ENCODE measurements around the gene NELFA.
"Not testable (repeated sequence)": the region's sequence is repeated elsewhere in the genome, so short reads cannot be mapped to it uniquely, and the experiment has no call there.

NELFA gene

DNA sequence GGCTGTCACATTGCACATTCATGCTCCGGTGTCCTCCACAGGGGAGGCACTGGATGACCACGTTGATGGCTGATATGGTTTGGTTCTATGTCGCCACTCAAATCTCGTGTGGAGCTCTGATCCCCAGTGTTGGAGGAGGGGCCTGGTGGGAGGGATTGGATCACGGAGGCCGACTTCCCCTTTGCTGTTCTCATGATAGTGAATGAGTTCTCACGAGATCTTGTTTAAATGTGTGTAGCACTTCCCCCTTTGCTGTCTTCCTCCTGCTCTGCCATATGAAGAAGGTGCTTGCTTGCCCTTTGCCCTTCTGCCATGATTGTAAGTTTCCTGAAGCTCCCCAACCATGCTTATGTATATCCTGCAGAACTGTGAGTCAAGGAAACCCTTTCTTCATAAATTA lies 28.1 kb upstream of the NELFA start:
- H3K4me3 ChIP-seq (ENCODE audit: low read depth, low read length), result no peak overlapping the region
- TF ChIP-seq, protein P1, sequence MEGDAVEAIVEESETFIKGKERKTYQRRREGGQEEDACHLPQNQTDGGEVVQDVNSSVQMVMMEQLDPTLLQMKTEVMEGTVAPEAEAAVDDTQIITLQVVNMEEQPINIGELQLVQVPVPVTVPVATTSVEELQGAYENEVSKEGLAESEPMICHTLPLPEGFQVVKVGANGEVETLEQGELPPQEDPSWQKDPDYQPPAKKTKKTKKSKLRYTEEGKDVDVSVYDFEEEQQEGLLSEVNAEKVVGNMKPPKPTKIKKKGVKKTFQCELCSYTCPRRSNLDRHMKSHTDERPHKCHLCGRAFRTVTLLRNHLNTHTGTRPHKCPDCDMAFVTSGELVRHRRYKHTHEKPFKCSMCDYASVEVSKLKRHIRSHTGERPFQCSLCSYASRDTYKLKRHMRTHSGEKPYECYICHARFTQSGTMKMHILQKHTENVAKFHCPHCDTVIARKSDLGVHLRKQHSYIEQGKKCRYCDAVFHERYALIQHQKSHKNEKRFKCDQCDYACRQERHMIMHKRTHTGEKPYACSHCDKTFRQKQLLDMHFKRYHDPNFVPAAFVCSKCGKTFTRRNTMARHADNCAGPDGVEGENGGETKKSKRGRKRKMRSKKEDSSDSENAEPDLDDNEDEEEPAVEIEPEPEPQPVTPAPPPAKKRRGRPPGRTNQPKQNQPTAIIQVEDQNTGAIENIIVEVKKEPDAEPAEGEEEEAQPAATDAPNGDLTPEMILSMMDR (IDR thresholded peaks at IDR 0.05; ENCODE audit: low read depth, low read length, missing control alignments), result no peak
- no peak for DNase-seq (ENCODE audit: low read depth)

DNA sequence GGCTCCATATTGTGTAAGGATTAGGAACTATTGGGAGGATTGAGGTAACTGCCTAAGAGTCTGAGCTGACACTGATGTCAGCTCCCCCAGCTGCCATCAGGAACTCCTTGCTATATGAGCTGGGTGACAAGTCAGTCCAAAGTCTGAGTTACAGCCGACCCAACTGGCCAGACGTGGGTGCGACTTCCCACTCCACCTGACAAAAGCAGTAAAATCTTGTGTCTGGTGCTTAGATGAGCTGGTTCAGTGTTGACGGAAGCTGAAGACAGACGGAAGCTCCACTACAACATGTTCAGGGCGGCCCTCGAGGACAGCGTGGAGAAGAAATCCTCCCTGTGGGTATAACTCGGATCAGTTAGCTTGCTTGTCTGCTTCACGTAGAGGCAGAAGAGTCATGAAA lies 27.6 kb upstream of the NELFA start:
- H3K4me3 ChIP-seq (ENCODE audit: low read depth, low read length), result no peak overlapping the region
- TF ChIP-seq, protein P1 (IDR thresholded peaks at IDR 0.05; ENCODE audit: low read depth, low read length, missing control alignments), result no peak
- DNase-seq (ENCODE audit: low read depth), result no peak

DNA sequence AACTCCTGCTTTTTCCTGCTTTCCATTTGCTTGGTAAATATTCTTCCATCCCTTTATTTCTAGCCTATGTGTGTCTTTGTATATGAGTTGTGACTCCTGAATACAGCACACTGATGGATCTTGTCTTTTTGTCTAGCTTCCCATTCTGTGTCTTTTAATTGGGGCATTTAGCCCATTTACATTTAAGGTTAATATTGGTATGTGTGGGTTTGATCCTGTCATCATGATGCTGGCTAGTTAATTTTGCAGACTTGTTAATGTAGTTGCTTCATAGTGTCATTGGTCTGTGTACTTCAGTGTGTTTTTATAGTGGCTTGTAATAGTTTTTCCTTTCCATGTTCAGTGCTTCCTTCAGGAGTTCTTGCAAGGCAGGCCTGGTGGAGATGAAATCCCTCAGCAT lies 22.4 kb upstream of the NELFA start:
- DNase-seq (ENCODE audit: low read depth); H3K4me3 ChIP-seq (ENCODE audit: low read depth, low read length): not testable (repeated sequence)

DNA sequence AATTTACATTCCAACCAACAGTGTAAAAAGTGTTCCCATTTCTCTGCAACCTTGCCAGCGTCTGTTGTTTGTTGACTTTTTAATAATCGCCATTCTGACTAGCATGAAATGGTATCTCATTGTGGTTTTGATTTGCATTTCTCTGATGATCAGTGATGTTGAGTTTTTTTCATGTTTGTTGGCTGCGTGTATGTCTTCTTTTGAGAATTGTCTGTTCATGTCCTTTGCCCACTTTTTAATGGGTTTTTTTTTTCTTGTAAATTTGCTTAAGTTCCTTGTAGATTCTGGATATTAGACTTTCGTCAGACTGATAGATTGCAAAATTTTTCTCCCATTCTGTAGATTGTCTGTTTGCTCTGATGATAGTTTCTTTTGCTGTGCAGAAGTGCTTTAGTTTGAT lies 18.3 kb upstream of the NELFA start:
- H3K4me3 ChIP-seq (ENCODE audit: low read depth, low read length); DNase-seq (ENCODE audit: low read depth): not testable (repeated sequence)

DNA sequence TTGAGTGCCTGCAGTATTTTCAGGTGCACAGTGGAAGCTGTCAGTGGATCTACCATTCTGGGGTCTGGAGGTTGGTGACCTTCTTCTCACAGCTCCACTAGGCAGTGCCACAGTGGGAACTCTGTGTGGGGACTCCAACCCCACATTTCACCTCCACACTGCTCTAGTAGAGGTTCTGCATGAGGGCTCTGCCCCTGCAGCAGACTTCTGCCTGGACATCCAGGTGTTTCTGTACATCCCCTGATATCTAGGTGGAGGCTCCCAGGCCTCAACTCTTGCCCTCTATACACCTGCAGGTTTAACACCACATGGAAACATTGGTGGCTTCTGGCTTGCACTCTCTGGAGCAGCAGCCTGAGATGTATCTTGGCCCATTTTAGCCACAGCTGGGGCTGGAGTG lies 17.0 kb upstream of the NELFA start:
- no peak overlapping the region for H3K4me3 ChIP-seq (ENCODE audit: low read depth, low read length)
- DNase-seq (ENCODE audit: low read depth), result no peak
- TF ChIP-seq, protein P1 (IDR thresholded peaks at IDR 0.05; ENCODE audit: low read depth, low read length, missing control alignments), result no peak

DNA sequence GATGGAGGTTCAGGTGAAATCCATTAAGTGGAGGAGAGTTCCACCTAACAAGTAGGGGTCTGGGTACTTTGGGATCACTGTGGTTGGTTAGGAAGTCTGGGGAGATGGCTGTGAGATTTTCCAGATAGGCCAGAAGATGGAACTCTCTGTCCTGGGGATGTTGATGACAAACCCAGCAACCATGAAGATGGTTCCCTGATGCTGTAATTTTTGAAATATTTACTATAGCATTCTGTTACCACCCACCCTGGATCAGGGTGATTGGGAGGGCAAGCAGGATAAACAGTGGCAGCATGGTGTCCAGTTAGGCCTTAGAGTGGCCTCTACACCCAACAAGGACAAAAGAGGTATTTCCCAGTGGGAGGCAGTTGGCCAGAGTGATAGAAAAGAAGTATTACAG lies 15.9 kb upstream of the NELFA start:
- H3K4me3 ChIP-seq (ENCODE audit: low read depth, low read length), result no peak overlapping the region
- TF ChIP-seq, protein P1 (IDR thresholded peaks at IDR 0.05; ENCODE audit: low read depth, low read length, missing control alignments), result no peak
- no peak for DNase-seq (ENCODE audit: low read depth)

DNA sequence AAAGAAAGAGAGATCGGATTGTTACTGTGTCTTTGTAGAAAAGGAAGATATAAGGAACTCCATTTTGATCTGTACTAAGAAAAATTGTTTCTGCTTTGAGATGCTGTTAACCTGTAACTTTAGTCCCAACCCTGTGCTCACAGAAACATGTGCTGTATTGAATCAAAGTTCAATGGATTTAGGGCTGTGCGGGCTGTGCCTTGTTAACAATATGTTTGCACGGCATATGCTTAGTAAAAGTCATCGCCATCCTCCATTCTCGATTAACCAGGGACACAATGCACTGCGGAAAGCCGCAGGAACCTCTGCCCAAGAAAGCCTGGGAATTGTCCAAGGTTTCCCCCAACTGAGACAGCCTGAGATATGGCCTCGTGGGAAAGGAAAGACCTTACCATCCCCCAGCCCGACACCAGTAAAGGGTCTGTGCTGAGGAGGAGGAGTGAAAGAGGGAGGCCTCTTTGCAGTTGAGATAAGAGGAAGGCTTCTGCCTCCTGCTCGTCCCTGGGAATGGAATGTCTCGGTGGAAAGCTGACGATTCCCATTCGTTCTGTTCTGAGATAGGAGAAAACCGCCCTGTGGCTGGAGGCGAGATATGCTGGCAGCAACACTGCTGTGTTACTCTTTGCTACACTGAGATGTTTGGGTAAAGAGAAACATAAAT lies 12.7 kb upstream of the NELFA start:
- H3K4me3 ChIP-seq (ENCODE audit: low read depth, low read length); DNase-seq (ENCODE audit: low read depth): not testable (repeated sequence)

DNA sequence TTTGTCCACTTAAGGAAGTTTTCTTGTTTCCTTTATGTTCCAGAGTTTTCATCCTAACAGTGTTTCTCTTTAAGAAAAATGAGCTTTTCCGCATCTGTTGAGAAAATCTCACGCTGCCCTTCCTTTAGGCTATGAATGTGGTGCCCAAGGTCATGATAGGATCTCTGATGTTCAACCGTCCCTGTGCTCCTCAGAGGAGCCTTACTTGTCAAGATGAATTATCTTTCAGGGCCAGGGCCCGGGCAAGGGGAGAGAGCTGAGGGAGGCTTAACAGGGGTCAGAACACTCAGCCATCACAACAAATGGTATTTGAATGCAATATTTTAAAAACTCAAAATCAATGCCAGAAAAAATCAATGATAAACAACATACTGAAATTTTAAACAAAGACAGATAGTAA lies 6.2 kb upstream of the NELFA start:
- TF ChIP-seq, protein P1 (IDR thresholded peaks at IDR 0.05; ENCODE audit: low read depth, low read length, missing control alignments), result no peak
- DNase-seq (ENCODE audit: low read depth), result no peak
- H3K4me3 ChIP-seq (ENCODE audit: low read depth, low read length), result no peak overlapping the region

DNA sequence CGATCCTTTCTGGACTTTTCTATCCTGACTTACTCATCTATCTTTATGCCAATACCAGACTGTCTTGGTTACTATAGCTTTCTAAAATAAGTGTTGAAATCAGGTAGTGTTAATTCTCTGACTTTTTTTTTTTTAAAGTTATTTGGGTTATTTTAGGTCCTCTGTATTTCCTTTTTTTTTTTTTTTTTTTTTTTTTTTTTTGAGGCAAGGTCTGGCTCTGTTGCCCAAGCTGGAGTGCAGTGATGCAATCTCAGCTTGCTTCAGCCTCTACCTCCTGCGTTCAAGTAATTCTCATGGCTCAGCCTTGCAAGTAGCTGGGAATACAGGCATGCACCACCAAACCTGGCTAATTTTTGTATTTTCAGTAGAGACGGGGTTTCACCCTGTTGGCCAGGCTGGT lies 2.8 kb upstream of the NELFA start:
- DNase-seq (ENCODE audit: low read depth), result no peak
- no peak overlapping the region for H3K4me3 ChIP-seq (ENCODE audit: low read depth, low read length)
- TF ChIP-seq, protein P1 (IDR thresholded peaks at IDR 0.05; ENCODE audit: low read depth, low read length, missing control alignments), result no peak

All from GM12864 (cell line).